K562 (cell line): ENCODE results near the gene N4BP2. TPM values are rescaled to one million over a fixed set of nuclear protein-coding genes. Genes with fewer than 3 reads are reported as not detected.
A peak's percentile ranks its signal among the peaks of the same experiment; 100 is the strongest.

Source experiments
- BRD4 ChIP-seq: fragments of 200-600 bp; sonication (generic); IDR thresholded peaks from 2 replicates; pipeline ENCODE4 v1.6.1; 2017; ENCODE audit warnings: inconsistent platforms
- CEBPB ChIP-seq: fragments of 450-650 bp; IDR thresholded peaks from 2 replicates; pipeline ENCODE4 v1.6.1; 2016; ENCODE audit warnings: missing genetic modification characterization, missing compliant biosample characterization
- FUS ChIP-seq: fragments of 200-400 bp; formaldehyde crosslinking; optimal IDR thresholded peaks from 2 replicates; pipeline ENCODE3; 2017; ENCODE audit warnings: low read depth, low read length
- MTA3 ChIP-seq: fragments of 450-650 bp; formaldehyde crosslinking; IDR thresholded peaks from 2 replicates; pipeline ENCODE4 v1.6.1; 2017; ENCODE audit warnings: mild to moderate bottlenecking, borderline replicate concordance
- MYNN ChIP-seq, 2 experiments: sonication (generic); formaldehyde crosslinking in 1 of 2; IDR thresholded peaks; 2 replicates each; pipeline versions ENCODE4 v1.5.0 to v1.6.1; 2016 to 2020; ENCODE audit warnings: antibody characterized with exemption in 1 of 2, missing genetic modification reagents in 1 of 2
- NFRKB ChIP-seq: fragments of 450-650 bp; IDR thresholded peaks from 2 replicates; pipeline ENCODE4 v1.6.1; 2016; ENCODE audit warnings: low read depth
- NR2C2 ChIP-seq, 2 experiments: fragments of 200-800 bp in 1 of 2; sonication (Bioruptor generic) in 1 of 2; sonication (generic) in 1 of 2; formaldehyde crosslinking in 1 of 2; IDR thresholded peaks; 2 replicates each; pipeline versions ENCODE4 v1.6.1 to v1.8.0; 2016 to 2022; ENCODE audit warnings: mild to moderate bottlenecking in 1 of 2, missing compliant biosample characterization in 1 of 2, missing genetic modification characterization in 1 of 2, missing genetic modification reagents in 1 of 2
- PHF8 ChIP-seq: fragments of 200-600 bp; sonication (generic); IDR thresholded peaks from 2 replicates; pipeline ENCODE4 v1.6.1; 2012; ENCODE audit warnings: mixed run types, mild to moderate bottlenecking, inconsistent platforms, low read length, moderate library complexity, borderline replicate concordance
- TOE1 ChIP-seq, 2 experiments: fragments of 450-650 bp in 1 of 2; sonication (generic) in 1 of 2; formaldehyde crosslinking in 1 of 2; IDR thresholded peaks; 2 replicates each; pipeline versions ENCODE4 v1.7.1 to v1.8.0; 2016 to 2022; ENCODE audit warnings: borderline replicate concordance in 2 of 2, mild to moderate bottlenecking in 2 of 2, antibody characterized with exemption in 1 of 2, inconsistent platforms in 1 of 2, low read depth in 1 of 2, missing genetic modification reagents in 1 of 2, moderate library complexity in 1 of 2
- ZNF707 ChIP-seq: fragments of 250-450 bp; sonication (Bioruptor Pico); conservative IDR thresholded peaks from 2 replicates; pipeline ENCODE4 v1.8.0; 2022; ENCODE audit warnings: inconsistent platforms, mild to moderate bottlenecking, moderate library complexity
- polyA plus RNA-seq, 8 experiments: library from polyadenylated mRNA; depleted of rRNA in 4 of 8; stranded (reverse) in 5 of 8; unstranded in 3 of 8; fragments of >200 nt; fragmentation: Nextera tagmentation in 2 of 8; fragmentation: Illumina TruSeq in 1 of 8; extraction: Ambion mirVana in 2 of 8; extraction: Trizol in 1 of 8; gene quantifications; 2 replicates each; pipeline versions ENCODE4 v1.2.1 to v1.2.3, GENCODE V29; 2011 to 2014; ENCODE audit warnings: inconsistent platforms in 1 of 8, missing spikeins in 1 of 8
- total RNA-seq, 7 experiments: library from RNA; depleted of rRNA in 6 of 7; stranded (reverse); fragments of >200 nt in 6 of 7; fragmentation: Illumina TruSeq in 2 of 7; extraction: Trizol in 2 of 7; gene quantifications; 2 replicates each; pipeline versions ENCODE4 v1.2.1 to v1.2.3, GENCODE V29; 2011 to 2021; ENCODE audit warnings: low replicate concordance in 1 of 7
- TF ChIP-seq, protein P1 (sequence below): IDR thresholded peaks from 2 replicates; pipeline ENCODE4 v1.6.1; 2011; ENCODE audit warnings: borderline replicate concordance, low read depth, mild to moderate bottlenecking, moderate library complexity, low read length; ENCODE audit not compliant: insufficient read depth, poor library complexity, severe bottlenecking
- TF ChIP-seq, protein P2 (sequence below), 2 experiments: IDR thresholded peaks; 2 replicates each; pipeline ENCODE4 v1.6.1; 2011; ENCODE audit warnings: borderline replicate concordance in 1 of 2, control low read depth in 1 of 2, low read depth in 1 of 2, low read length in 1 of 2, mild to moderate bottlenecking in 1 of 2, mixed read lengths in 1 of 2, moderate library complexity in 1 of 2; ENCODE audit not compliant: insufficient read depth in 1 of 2, insufficient read length in 1 of 2, poor library complexity in 1 of 2, severe bottlenecking in 1 of 2; ENCODE audit errors: extremely low read depth in 1 of 2
- TF ChIP-seq, protein P3 (sequence below): fragments of 250-450 bp; sonication (Bioruptor Pico); IDR thresholded peaks from 2 replicates; pipeline ENCODE4 v1.5.0; 2020; ENCODE audit warnings: mild to moderate bottlenecking, borderline replicate concordance
- TF ChIP-seq, protein P4 (sequence below): sonication (generic); formaldehyde crosslinking; IDR thresholded peaks from 2 replicates; pipeline ENCODE4 v1.8.1; 2023; ENCODE audit warnings: mild to moderate bottlenecking, missing genetic modification reagents

N4BP2 gene
- total and polyA plus RNA-seq, 9 of the 15 experiments (the other 6 are each of a cell fraction or from before 2014, with no cell fraction given) = 2.7 to 12.6 (median 7.6) TPM

DNA sequence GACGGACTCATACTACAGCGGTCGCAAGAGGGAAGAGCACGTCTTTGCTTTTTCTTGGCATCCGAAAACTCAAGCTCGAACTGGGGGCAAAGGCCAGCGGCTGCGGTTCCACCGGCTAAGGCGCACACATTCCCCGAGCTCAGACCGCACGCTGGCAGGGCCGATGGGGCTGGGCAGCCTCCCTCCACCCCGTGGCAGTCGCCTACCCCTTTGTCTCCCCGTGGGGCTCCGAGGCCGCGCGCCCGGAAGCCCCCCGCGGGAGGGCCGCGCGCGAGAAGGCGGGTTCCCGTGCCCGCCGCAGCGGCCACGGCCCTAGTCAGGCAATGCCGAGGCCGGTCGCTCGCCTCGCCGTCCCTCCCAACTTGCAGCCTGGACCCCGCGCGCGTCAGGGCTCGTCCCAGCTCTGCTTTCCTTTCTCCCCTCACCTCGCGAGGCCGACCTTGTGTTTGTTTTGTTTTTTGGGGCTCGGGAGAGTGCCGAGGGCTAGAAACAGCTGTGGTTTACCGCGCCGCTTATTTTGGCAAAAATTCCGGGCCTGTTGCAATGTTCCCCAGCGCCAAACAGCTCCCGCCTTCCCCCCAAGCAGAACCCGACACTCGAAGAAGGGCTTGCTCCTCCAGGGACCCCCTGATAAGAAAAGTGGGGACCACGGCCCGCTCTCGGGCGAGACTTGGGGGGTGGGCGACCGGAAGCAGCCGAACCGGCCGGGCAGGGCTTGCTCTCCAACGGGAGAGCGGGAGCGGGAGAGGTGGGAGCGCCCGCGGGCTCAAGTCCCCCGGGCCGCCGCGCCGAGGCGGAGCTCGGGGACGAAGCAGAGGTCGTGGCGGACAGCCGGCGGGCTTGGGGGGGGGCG lies 561 bp upstream of the N4BP2 start (continued):
- TF ChIP-seq, protein P1, sequence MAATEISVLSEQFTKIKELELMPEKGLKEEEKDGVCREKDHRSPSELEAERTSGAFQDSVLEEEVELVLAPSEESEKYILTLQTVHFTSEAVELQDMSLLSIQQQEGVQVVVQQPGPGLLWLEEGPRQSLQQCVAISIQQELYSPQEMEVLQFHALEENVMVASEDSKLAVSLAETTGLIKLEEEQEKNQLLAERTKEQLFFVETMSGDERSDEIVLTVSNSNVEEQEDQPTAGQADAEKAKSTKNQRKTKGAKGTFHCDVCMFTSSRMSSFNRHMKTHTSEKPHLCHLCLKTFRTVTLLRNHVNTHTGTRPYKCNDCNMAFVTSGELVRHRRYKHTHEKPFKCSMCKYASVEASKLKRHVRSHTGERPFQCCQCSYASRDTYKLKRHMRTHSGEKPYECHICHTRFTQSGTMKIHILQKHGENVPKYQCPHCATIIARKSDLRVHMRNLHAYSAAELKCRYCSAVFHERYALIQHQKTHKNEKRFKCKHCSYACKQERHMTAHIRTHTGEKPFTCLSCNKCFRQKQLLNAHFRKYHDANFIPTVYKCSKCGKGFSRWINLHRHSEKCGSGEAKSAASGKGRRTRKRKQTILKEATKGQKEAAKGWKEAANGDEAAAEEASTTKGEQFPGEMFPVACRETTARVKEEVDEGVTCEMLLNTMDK = no peak
- peak; percentile 27; the same call in 1 of the 2 replicates for TF ChIP-seq CEBPB (tag)
- peak; percentile 18 for TF ChIP-seq NFRKB
- TF ChIP-seq, protein P2, sequence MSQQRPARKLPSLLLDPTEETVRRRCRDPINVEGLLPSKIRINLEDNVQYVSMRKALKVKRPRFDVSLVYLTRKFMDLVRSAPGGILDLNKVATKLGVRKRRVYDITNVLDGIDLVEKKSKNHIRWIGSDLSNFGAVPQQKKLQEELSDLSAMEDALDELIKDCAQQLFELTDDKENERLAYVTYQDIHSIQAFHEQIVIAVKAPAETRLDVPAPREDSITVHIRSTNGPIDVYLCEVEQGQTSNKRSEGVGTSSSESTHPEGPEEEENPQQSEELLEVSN (IDR thresholded peaks at IDR 0.05; ENCODE audit: borderline replicate concordance in 1 of 2, extremely low read depth in 1 of 2, insufficient read depth in 1 of 2, insufficient read length in 1 of 2, low read depth in 1 of 2, low read length in 1 of 2, poor library complexity in 1 of 2, severe bottlenecking in 1 of 2) = peak; percentile 64 to 71
- TF ChIP-seq, protein P3, sequence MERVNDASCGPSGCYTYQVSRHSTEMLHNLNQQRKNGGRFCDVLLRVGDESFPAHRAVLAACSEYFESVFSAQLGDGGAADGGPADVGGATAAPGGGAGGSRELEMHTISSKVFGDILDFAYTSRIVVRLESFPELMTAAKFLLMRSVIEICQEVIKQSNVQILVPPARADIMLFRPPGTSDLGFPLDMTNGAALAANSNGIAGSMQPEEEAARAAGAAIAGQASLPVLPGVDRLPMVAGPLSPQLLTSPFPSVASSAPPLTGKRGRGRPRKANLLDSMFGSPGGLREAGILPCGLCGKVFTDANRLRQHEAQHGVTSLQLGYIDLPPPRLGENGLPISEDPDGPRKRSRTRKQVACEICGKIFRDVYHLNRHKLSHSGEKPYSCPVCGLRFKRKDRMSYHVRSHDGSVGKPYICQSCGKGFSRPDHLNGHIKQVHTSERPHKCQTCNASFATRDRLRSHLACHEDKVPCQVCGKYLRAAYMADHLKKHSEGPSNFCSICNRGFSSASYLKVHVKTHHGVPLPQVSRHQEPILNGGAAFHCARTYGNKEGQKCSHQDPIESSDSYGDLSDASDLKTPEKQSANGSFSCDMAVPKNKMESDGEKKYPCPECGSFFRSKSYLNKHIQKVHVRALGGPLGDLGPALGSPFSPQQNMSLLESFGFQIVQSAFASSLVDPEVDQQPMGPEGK (CRISPR knock-in tag) = no peak
- TF ChIP-seq MYNN (IDR thresholded peaks at IDR 0.05) = no peak
- no peak for TF ChIP-seq MYNN (CRISPR knock-in tag; IDR thresholded peaks at IDR 0.05)
- TF ChIP-seq MTA3 = peak; percentile 39; the same call in 1 of the 2 replicates
- TF ChIP-seq ZNF707 (CRISPR knock-in tag) = no peak
- no peak for TF ChIP-seq TOE1 (IDR thresholded peaks at IDR 0.05; ENCODE audit: borderline replicate concordance)
- no peak for TF ChIP-seq TOE1 (CRISPR knock-in tag; IDR thresholded peaks at IDR 0.05; ENCODE audit: borderline replicate concordance, low read depth)
- TF ChIP-seq NR2C2 (CRISPR knock-in tag; IDR thresholded peaks at IDR 0.05) = no peak; the same call in 1 of the 2 replicates
- peak; percentile 85 for TF ChIP-seq NR2C2 (tag; IDR thresholded peaks at IDR 0.05)
- peak; percentile 81; the same call in 1 of the 2 replicates for TF ChIP-seq BRD4
- TF ChIP-seq, protein P4, sequence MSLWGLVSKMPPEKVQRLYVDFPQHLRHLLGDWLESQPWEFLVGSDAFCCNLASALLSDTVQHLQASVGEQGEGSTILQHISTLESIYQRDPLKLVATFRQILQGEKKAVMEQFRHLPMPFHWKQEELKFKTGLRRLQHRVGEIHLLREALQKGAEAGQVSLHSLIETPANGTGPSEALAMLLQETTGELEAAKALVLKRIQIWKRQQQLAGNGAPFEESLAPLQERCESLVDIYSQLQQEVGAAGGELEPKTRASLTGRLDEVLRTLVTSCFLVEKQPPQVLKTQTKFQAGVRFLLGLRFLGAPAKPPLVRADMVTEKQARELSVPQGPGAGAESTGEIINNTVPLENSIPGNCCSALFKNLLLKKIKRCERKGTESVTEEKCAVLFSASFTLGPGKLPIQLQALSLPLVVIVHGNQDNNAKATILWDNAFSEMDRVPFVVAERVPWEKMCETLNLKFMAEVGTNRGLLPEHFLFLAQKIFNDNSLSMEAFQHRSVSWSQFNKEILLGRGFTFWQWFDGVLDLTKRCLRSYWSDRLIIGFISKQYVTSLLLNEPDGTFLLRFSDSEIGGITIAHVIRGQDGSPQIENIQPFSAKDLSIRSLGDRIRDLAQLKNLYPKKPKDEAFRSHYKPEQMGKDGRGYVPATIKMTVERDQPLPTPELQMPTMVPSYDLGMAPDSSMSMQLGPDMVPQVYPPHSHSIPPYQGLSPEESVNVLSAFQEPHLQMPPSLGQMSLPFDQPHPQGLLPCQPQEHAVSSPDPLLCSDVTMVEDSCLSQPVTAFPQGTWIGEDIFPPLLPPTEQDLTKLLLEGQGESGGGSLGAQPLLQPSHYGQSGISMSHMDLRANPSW (CRISPR knock-in tag) = 0 out of 2 replicates have a peak, but pooled peaks have one; percentile 42
- TF ChIP-seq PHF8 = peak; percentile 71
- TF ChIP-seq FUS = peak; percentile 84
